Testis (tissue), 2 donors: ENCODE data around the gene LRRN2.

Source experiments
- POLR2A ChIP-seq: fragments of 450-650 bp; IDR thresholded peaks from one replicate; pipeline ENCODE4 v1.6.1; 2017; ENCODE audit warnings: antibody characterized with exemption, mild to moderate bottlenecking, moderate library complexity
- TF ChIP-seq, protein P1 (sequence below), 3 experiments: fragments of 450-650 bp in 2 of 3; fragments of 200-600 bp in 1 of 3; sonication (generic) in 1 of 3; IDR thresholded peaks; one replicate each; pipeline ENCODE4 v1.5.1; 2016 to 2019; ENCODE audit warnings: antibody characterized with exemption in 3 of 3, mild to moderate bottlenecking in 2 of 3, moderate library complexity in 1 of 3

GRCh38 chr1:204733289-204733688 lies 47.8 kb upstream of the LRRN2 start:
- TF ChIP-seq, protein P1, sequence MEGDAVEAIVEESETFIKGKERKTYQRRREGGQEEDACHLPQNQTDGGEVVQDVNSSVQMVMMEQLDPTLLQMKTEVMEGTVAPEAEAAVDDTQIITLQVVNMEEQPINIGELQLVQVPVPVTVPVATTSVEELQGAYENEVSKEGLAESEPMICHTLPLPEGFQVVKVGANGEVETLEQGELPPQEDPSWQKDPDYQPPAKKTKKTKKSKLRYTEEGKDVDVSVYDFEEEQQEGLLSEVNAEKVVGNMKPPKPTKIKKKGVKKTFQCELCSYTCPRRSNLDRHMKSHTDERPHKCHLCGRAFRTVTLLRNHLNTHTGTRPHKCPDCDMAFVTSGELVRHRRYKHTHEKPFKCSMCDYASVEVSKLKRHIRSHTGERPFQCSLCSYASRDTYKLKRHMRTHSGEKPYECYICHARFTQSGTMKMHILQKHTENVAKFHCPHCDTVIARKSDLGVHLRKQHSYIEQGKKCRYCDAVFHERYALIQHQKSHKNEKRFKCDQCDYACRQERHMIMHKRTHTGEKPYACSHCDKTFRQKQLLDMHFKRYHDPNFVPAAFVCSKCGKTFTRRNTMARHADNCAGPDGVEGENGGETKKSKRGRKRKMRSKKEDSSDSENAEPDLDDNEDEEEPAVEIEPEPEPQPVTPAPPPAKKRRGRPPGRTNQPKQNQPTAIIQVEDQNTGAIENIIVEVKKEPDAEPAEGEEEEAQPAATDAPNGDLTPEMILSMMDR (IDR thresholded peaks at IDR 0.05), result no peak
- TF ChIP-seq POLR2A, result no peak
